ENCODE data around the gene MAD1L1.

MAD1L1 gene

DNA sequence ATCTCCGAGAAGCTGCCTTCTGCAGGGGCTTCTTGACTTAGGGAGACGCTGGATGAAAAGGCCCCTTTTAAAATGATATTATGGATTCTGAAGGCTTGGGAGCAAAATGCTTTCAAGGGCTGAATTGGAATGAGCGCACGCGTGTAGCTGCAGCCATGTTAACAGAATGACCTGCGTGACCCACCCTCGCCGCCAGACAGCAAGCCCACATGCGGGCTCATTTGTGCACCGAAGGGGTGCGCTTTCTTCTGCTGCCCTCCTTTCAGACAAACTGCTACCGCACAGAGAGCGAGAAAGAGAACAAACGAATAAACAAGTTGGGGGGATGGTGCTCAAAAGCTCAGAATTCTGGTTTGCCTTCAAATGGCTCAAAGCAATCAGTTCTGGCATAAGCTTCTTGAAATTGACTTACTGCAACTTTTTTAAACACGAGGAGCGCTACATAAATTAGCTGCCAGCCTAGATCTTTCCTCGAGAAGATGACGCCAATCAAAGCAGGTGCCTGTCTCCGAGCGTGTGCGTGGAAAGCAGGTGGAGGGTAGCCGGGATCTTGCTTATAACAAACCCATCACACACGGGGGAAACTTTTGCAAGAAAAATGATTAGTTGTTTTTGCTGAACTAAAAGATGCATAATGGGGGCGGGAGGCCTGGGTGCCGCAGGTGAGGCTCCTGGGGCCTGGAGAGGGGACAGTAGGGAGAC lies 268.4 kb downstream of the MAD1L1 start:
- H3K27me3 Mint-ChIP-seq (ENCODE audit: low read depth, poor library complexity), result no peaks in the 10 kb centered on the region
- peaks cover 62% of the 10 kb centered on the region for H3K36me3 Mint-ChIP-seq (ENCODE audit: low read depth)
- TF ChIP-seq, protein P1, sequence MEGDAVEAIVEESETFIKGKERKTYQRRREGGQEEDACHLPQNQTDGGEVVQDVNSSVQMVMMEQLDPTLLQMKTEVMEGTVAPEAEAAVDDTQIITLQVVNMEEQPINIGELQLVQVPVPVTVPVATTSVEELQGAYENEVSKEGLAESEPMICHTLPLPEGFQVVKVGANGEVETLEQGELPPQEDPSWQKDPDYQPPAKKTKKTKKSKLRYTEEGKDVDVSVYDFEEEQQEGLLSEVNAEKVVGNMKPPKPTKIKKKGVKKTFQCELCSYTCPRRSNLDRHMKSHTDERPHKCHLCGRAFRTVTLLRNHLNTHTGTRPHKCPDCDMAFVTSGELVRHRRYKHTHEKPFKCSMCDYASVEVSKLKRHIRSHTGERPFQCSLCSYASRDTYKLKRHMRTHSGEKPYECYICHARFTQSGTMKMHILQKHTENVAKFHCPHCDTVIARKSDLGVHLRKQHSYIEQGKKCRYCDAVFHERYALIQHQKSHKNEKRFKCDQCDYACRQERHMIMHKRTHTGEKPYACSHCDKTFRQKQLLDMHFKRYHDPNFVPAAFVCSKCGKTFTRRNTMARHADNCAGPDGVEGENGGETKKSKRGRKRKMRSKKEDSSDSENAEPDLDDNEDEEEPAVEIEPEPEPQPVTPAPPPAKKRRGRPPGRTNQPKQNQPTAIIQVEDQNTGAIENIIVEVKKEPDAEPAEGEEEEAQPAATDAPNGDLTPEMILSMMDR (IDR thresholded peaks at IDR 0.05), result no peak
- peaks cover 9% of the 10 kb centered on the region for H3K4me1 Mint-ChIP-seq
- DNase-seq, result no peak
- peaks cover 21% of the 10 kb centered on the region for H3K9me3 Mint-ChIP-seq
- H3K4me3 Mint-ChIP-seq, result no peak overlapping the region
- no peak overlapping the region for H3K27ac Mint-ChIP-seq

GRCh38 chr7:1963575-1963974 lies 269.2 kb downstream of the MAD1L1 start:
- no peak for DNase-seq
- H3K4me1 Mint-ChIP-seq, result peaks cover 12% of the 10 kb centered on the region
- peaks cover 22% of the 10 kb centered on the region for H3K9me3 Mint-ChIP-seq
- no peak overlapping the region for H3K4me3 Mint-ChIP-seq
- TF ChIP-seq, protein P1 (IDR thresholded peaks at IDR 0.05), result no peak
- no peaks in the 10 kb centered on the region for H3K27me3 Mint-ChIP-seq (ENCODE audit: low read depth, poor library complexity)
- H3K27ac Mint-ChIP-seq, result no peak overlapping the region
- H3K36me3 Mint-ChIP-seq (ENCODE audit: low read depth), result peaks cover 64% of the 10 kb centered on the region

GRCh38 chr7:1961701-1962276 lies 271.0 kb downstream of the MAD1L1 start:
- Mint-ChIP-seq H3K9me3 (peaks cover 25% of the 10 kb centered on the region), H3K27ac (no peak overlapping the region), H3K27me3 (ENCODE audit: low read depth, poor library complexity) (no peaks in the 10 kb centered on the region), H3K4me3 (no peak overlapping the region), H3K4me1 (peaks cover 12% of the 10 kb centered on the region), H3K36me3 (ENCODE audit: low read depth) (peaks cover 56% of the 10 kb centered on the region)
- TF ChIP-seq, protein P1 (IDR thresholded peaks at IDR 0.05), result no peak
- DNase-seq, result no peak

GRCh38 chr7:1959305-1959704 lies 273.4 kb downstream of the MAD1L1 start:
- peaks cover 51% of the 10 kb centered on the region for H3K36me3 Mint-ChIP-seq (ENCODE audit: low read depth)
- H3K9me3 Mint-ChIP-seq, result peaks cover 25% of the 10 kb centered on the region
- H3K4me3 Mint-ChIP-seq, result no peak overlapping the region
- H3K4me1 Mint-ChIP-seq, result peaks cover 16% of the 10 kb centered on the region
- H3K27ac Mint-ChIP-seq, result peak overlapping the region; percentile 62
- TF ChIP-seq, protein P1 (IDR thresholded peaks at IDR 0.05), result no peak
- H3K27me3 Mint-ChIP-seq (ENCODE audit: low read depth, poor library complexity), result no peaks in the 10 kb centered on the region
- DNase-seq, result no peak

- Mint-ChIP-seq H3K27me3 (ENCODE audit: low read depth, poor library complexity) (no peaks in the 10 kb centered on the region), H3K4me1 (peaks cover 13% of the 10 kb centered on the region), H3K4me3 (no peak overlapping the region), H3K36me3 (ENCODE audit: low read depth) (peaks cover 45% of the 10 kb centered on the region), H3K27ac (no peak overlapping the region), H3K9me3 (peaks cover 25% of the 10 kb centered on the region)
- TF ChIP-seq, protein P1 (IDR thresholded peaks at IDR 0.05), result no peak
- DNase-seq, result no peak
Observed at GRCh38 chr7:1957471-1958225, 275.1 kb downstream of the MAD1L1 start.

Data from nephron progenitor cell (in vitro differentiated cells).